A549 (cell line): Measurements from ENCODE around the gene SLC2A6. TPM values are rescaled to one million over a fixed set of nuclear protein-coding genes. Genes with fewer than 3 reads are reported as not detected.

ENCODE experiments used
- ATAC-seq, 2 experiments: fragments of 200-7000 bp in 1 of 2; fragments of >200 bp in 1 of 2; cut with Nextera tagmentation in 1 of 2; cut with Tn5 transposase in 1 of 2; 3 replicates each; pipeline versions ENCODE4 v1.8.0 to v1.9.1; 2018 to 2020; ENCODE audit warnings: mild to moderate bottlenecking in 1 of 2, moderate library complexity in 1 of 2
- CTCF ChIA-PET: fragments of 300-600 bp; sonication (Branson Sonifier 250); formaldehyde crosslinking; extraction: SDS; loops from one replicate; lab custom pipeline; 2021; ENCODE audit warnings: antibody characterized with exemption, inconsistent platforms; lab: Yijun Ruan, JAX
- POLR2A ChIA-PET: fragments of 350-600 bp; formaldehyde crosslinking; extraction: SDS; loops from one replicate; lab custom pipeline; 2021; ENCODE audit warnings: antibody characterized with exemption, inconsistent platforms; lab: Yijun Ruan, JAX
- DNase-seq, 2 experiments: peaks; one replicate each; pipeline versions ENCODE4 v3.0.0 to v3.0.0-alpha.2; 2011 to 2016; ENCODE audit warnings: low read depth in 1 of 2, low spot score in 1 of 2
- FAIRE-seq: peaks from 2 replicates; lab custom pipeline; 2011; peaks lifted over from hg19 to GRCh38; lab: Jason Lieb, UNC
- H3K27ac ChIP-seq, 2 experiments: fragments of >200 bp; sonication (Bioruptor Twin); formaldehyde crosslinking; 3 replicates each; pipeline ENCODE4 v1.5.1; 2016 to 2017
- H3K4me1 ChIP-seq: fragments of >200 bp; sonication (Bioruptor Twin); formaldehyde crosslinking; 3 replicates; pipeline ENCODE4 v1.6.1; 2016
- H3K4me2 ChIP-seq: fragments of >200 bp; sonication (Bioruptor Twin); formaldehyde crosslinking; 3 replicates; pipeline ENCODE4 v1.6.1; 2016
- H3K4me3 ChIP-seq: fragments of >200 bp; sonication (Bioruptor Twin); formaldehyde crosslinking; 3 replicates; pipeline ENCODE4 v1.5.1; 2016
- H3K9me3 ChIP-seq: fragments of >200 bp; sonication (Bioruptor Twin); formaldehyde crosslinking; 3 replicates; pipeline ENCODE4 v1.6.1; 2016
- BHLHE40 ChIP-seq: IDR thresholded peaks from 2 replicates; pipeline ENCODE4 v1.6.1; 2012; ENCODE audit warnings: low read depth, low read length, inconsistent platforms
- CBX8 ChIP-seq: fragments of 200-600 bp; sonication (generic); IDR thresholded peaks from 2 replicates; pipeline ENCODE4 v1.6.1; 2016
- EHF ChIP-seq: fragments of 250-450 bp; sonication (Bioruptor Pico); IDR thresholded peaks from 2 replicates; pipeline ENCODE4 v1.5.0; 2020; ENCODE audit warnings: mild to moderate bottlenecking
- FOSL2 ChIP-seq, 2 experiments: fragments of 450-650 bp in 1 of 2; fragments of >200 bp in 1 of 2; sonication (Bioruptor Twin) in 1 of 2; formaldehyde crosslinking; IDR thresholded peaks; 2 replicates each; pipeline versions ENCODE4 v1.5.0 to v1.6.1; 2016 to 2020; ENCODE audit warnings: mild to moderate bottlenecking in 1 of 2, moderate library complexity in 1 of 2
- FOXS1 ChIP-seq: fragments of 250-450 bp; sonication (Bioruptor Pico); IDR thresholded peaks from 2 replicates; pipeline ENCODE4 v1.5.0; 2020; ENCODE audit warnings: mild to moderate bottlenecking, moderate library complexity
- GATA3 ChIP-seq: IDR thresholded peaks from 2 replicates; pipeline ENCODE4 v1.6.1; 2012; ENCODE audit warnings: borderline replicate concordance
- HOXB13 ChIP-seq: fragments of 250-450 bp; sonication (Bioruptor Pico); IDR thresholded peaks from 2 replicates; pipeline ENCODE4 v1.5.0; 2020; ENCODE audit warnings: low read depth, mild to moderate bottlenecking, moderate library complexity
- HOXB5 ChIP-seq: fragments of 250-450 bp; sonication (Bioruptor Pico); IDR thresholded peaks from 2 replicates; pipeline ENCODE4 v1.5.0; 2020; ENCODE audit warnings: mild to moderate bottlenecking, moderate library complexity
- JUN ChIP-seq, 2 experiments: fragments of >200 bp; sonication (Bioruptor Twin); formaldehyde crosslinking; IDR thresholded peaks; 2 replicates in 1 of 2; 3 replicates in 1 of 2; pipeline ENCODE4 v1.6.1; 2016 to 2017
- KDM1A ChIP-seq: fragments of 200-600 bp; sonication (generic); IDR thresholded peaks from 2 replicates; pipeline ENCODE4 v1.6.1; 2016; ENCODE audit warnings: low read depth, mild to moderate bottlenecking
- KDM5A ChIP-seq: fragments of 200-600 bp; sonication (generic); IDR thresholded peaks from 2 replicates; pipeline ENCODE4 v1.6.1; 2016; ENCODE audit warnings: antibody characterized with exemption, mild to moderate bottlenecking
- MYC ChIP-seq: IDR thresholded peaks from 2 replicates; pipeline ENCODE4 v1.6.1; 2012; ENCODE audit warnings: mild to moderate bottlenecking, inconsistent platforms, low read length, improper control_type of control experiment, borderline replicate concordance
- NPAS2 ChIP-seq: fragments of 250-450 bp; sonication (Bioruptor Pico); IDR thresholded peaks from 2 replicates; pipeline ENCODE4 v1.8.0; 2022; ENCODE audit warnings: mild to moderate bottlenecking, moderate library complexity, borderline replicate concordance
- PHF8 ChIP-seq: fragments of 200-600 bp; sonication (generic); IDR thresholded peaks from 2 replicates; pipeline ENCODE4 v1.6.1; 2016; ENCODE audit warnings: low read depth, mild to moderate bottlenecking, antibody characterized with exemption, moderate library complexity, borderline replicate concordance
- POLR2A ChIP-seq: IDR thresholded peaks from 2 replicates; pipeline ENCODE4 v1.6.1; 2012; ENCODE audit warnings: mild to moderate bottlenecking, low read length
- RCOR1 ChIP-seq: fragments of 150-350 bp; IDR thresholded peaks from 2 replicates; pipeline ENCODE4 v1.6.1; 2014; ENCODE audit warnings: antibody characterized with exemption, low read length, low read depth
- RFX5 ChIP-seq: fragments of 450-650 bp; IDR thresholded peaks from 2 replicates; pipeline ENCODE4 v1.7.1; 2014; ENCODE audit warnings: antibody characterized with exemption, mild to moderate bottlenecking, moderate library complexity
- RNF2 ChIP-seq: fragments of 200-600 bp; sonication (generic); IDR thresholded peaks from 2 replicates; pipeline ENCODE4 v1.6.1; 2016; ENCODE audit warnings: low read depth, mild to moderate bottlenecking, antibody characterized with exemption, moderate library complexity, borderline replicate concordance
- SMC3 ChIP-seq: fragments of >200 bp; sonication (Bioruptor Twin); formaldehyde crosslinking; IDR thresholded peaks from 3 replicates; pipeline ENCODE4 v1.6.1; 2018; ENCODE audit warnings: inconsistent platforms
- TFCP2L1 ChIP-seq: fragments of 250-450 bp; sonication (Bioruptor Pico); IDR thresholded peaks from 2 replicates; pipeline ENCODE4 v1.5.0; 2021; ENCODE audit warnings: mild to moderate bottlenecking
- ZFP36 ChIP-seq: fragments of 450-650 bp; IDR thresholded peaks from 2 replicates; pipeline ENCODE4 v1.6.1; 2014; ENCODE audit warnings: borderline replicate concordance; ENCODE audit not compliant: partially characterized antibody
- WGBS: methylation state at CpG from one replicate; pipeline ENCODE4 v1.1.6; 2017; ENCODE audit errors: missing lambda C conversion rate; 5-methylcytosine and 5-hydroxymethylcytosine counted together
- polyA plus RNA-seq, 4 experiments: library from polyadenylated mRNA; depleted of rRNA in 3 of 4; stranded (reverse); fragments of >200 nt; fragmentation: RNase III in 1 of 4; extraction: RNeasy Plus Mini Kit Qiagen cat#74134 plus additional on column Dnase treatment in 1 of 4; gene quantifications; 2 replicates in 3 of 4; 3 replicates in 1 of 4; pipeline ENCODE4 v1.2.3, GENCODE V29; 2011 to 2017
- TF ChIP-seq, protein P1 (sequence below): IDR thresholded peaks from 2 replicates; pipeline ENCODE4 v1.6.1; 2012; ENCODE audit warnings: low read depth, borderline replicate concordance
- TF ChIP-seq, protein P2 (sequence below): fragments of 250-450 bp; sonication (Bioruptor Pico); IDR thresholded peaks from 2 replicates; pipeline ENCODE4 v1.5.0; 2020; ENCODE audit warnings: low read depth, mild to moderate bottlenecking, moderate library complexity
- TF ChIP-seq, protein P3 (sequence below): IDR thresholded peaks from 2 replicates; pipeline ENCODE4 v1.6.1; 2012
- TF ChIP-seq, protein P4 (sequence below): fragments of 450-650 bp; IDR thresholded peaks from 2 replicates; pipeline ENCODE4 v1.6.1; 2014; ENCODE audit warnings: antibody characterized with exemption

Gene SLC2A6
- polyA plus RNA-seq, 2 of the 4 experiments (the other 2 are of a cell fraction): 3.7 to 20.5 TPM

DNA sequence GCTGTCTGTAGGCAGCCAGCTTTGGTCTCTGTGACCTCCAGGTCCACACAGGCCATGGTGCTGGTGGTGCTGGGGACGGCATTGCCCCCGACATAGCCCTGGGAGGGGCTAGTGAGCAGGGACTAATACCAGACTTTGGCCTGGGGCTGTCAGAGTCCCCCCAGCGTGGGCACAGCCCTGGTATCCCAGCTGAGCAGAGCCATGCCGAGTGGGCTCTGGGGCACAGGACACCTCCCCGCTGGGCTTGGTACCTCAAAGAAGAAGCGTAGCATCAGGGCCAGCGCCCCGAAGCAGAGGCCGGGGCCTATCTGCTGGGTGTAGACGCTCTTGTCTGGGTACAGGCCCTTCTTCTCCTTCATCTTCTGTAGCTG, 36.3 kb upstream of the SLC2A6 start:
- POLR2A ChIA-PET: no interaction called here
- no peak overlapping the region for H3K4me2 ChIP-seq
- ATAC-seq (no peak), FAIRE-seq (no peak), DNase-seq (no peak)
- H3K9me3 ChIP-seq: no peaks in the 10 kb centered on the region
- no peak for TF ChIP-seq GATA3
- TF ChIP-seq, protein P1, sequence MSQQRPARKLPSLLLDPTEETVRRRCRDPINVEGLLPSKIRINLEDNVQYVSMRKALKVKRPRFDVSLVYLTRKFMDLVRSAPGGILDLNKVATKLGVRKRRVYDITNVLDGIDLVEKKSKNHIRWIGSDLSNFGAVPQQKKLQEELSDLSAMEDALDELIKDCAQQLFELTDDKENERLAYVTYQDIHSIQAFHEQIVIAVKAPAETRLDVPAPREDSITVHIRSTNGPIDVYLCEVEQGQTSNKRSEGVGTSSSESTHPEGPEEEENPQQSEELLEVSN: no peak
- no peak for TF ChIP-seq BHLHE40
- TF ChIP-seq ZFP36: no peak
- TF ChIP-seq RCOR1: no peak
- no peak for TF ChIP-seq MYC
- no peak overlapping the region for H3K27ac ChIP-seq
- H3K4me1 ChIP-seq: no peaks in the 10 kb centered on the region
- CTCF ChIA-PET: no interaction called here
- H3K4me3 ChIP-seq: no peak overlapping the region
- 89% methylated on average over 5 of the region's 10 CpGs for WGBS

DNA sequence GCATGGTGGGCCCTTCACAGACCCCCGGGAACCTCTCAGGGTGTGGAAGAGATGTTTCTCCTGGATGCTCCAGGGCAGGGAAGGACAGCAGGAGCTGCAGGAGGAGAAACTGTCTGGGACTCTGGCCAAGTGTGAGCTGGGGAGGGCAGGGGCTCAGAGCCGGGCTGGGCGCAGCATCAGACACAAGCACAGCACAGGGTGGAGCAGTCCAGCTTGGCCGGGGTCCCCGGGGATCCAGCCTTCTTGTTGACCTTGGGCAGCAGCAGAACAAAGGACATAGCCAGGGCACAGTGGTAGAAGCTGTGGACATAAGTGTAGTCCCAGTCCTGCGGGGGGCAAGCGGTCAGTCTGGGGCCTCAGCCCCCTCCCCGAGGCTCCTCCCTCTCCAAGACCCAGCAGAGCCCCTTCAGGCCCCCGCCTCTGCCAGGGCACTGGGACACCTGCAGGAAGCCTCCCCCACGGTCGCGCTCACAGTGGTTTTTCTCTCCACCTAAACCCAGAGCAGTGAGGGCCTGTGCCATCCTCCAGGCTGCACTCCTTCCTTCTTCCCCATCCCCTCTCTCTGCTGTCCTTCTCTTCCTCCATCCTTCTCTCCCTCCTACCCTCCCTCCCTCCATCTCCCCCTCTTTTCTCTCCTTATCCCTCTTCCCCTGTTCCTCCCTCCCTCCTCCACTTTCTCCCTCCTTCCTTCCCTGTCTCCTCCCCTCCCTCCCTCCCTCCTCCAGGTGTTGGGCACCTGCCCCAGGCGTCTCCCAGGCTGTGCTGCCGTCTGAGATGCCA, 35.8 kb upstream of the SLC2A6 start:
- no peak for DNase-seq
- Histone ChIP-seq H3K9me3 (no peaks in the 10 kb centered on the region), H3K4me3 (no peak overlapping the region), H3K4me1 (peaks cover 5% of the 10 kb centered on the region), H3K27ac (no peak overlapping the region), H3K4me2 (no peak overlapping the region)
- CTCF ChIA-PET: no interaction called here
- no peak for TF ChIP-seq KDM5A
- no peak for TF ChIP-seq JUN (IDR thresholded peaks at IDR 0.05)
- TF ChIP-seq MYC: no peak
- no peak for TF ChIP-seq KDM1A
- TF ChIP-seq, protein P2, sequence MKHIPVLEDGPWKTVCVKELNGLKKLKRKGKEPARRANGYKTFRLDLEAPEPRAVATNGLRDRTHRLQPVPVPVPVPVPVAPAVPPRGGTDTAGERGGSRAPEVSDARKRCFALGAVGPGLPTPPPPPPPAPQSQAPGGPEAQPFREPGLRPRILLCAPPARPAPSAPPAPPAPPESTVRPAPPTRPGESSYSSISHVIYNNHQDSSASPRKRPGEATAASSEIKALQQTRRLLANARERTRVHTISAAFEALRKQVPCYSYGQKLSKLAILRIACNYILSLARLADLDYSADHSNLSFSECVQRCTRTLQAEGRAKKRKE (CRISPR knock-in tag): no peak
- TF ChIP-seq SMC3: no peak
- TF ChIP-seq, protein P3, sequence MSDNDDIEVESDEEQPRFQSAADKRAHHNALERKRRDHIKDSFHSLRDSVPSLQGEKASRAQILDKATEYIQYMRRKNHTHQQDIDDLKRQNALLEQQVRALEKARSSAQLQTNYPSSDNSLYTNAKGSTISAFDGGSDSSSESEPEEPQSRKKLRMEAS: no peak
- TF ChIP-seq GATA3: no peak
- no peak for TF ChIP-seq HOXB5 (CRISPR knock-in tag)
- TF ChIP-seq PHF8: no peak
- no peak for TF ChIP-seq FOXS1 (CRISPR knock-in tag)
- TF ChIP-seq CBX8: no peak
- no peak for TF ChIP-seq POLR2A
- WGBS: 55% methylated on average over 11 of the region's 14 CpGs
- FAIRE-seq: no peak
- ATAC-seq: no peak
- POLR2A ChIA-PET: no interaction called here

DNA sequence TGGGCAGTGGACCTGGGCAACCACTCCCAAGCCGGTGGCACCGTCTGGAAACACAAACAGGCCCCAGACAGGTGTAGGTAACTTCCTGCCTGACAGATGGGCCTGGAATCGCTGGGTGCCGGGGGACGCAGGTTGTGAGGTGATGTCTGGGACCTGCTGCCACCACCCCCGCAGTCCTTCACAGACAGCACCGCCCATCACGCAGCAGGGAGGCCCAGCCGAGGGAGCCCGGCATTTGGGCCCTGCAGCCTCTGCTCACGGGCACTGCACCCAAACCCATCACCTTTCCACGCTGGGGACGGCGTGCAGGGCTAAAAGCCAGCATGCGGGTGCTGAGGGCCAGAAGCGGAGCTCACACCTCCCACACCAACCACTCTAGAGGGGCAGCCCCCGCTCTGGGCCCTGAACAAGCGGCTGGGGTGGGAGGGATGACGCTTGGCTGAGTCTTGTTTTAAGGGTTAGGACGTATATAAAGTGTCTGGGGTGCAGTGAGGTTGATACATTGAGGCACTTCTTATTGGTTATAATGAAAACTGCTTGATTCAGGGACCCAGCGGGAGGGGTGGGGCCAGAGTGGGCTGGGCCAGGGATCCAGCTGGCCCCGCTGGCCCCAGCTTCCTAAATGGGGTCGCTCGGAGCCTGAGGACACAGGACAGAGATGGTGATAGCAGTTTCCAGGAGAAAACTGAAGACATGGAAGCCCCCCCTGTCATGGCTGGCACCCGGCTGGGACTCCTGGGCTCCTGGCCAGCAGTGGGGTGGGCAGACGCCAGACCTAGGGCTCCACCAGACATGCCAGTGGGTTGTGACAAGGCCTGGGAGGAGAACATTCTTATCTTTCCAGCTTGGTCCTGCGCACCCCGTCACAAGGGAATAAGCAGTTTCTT, 34.6 kb upstream of the SLC2A6 start:
- no peak for FAIRE-seq
- no peak overlapping the region for H3K4me2 ChIP-seq
- DNase-seq: no peak
- ChIA-PET POLR2A (no interaction called here), CTCF (no interaction called here)
- no peaks in the 10 kb centered on the region for H3K9me3 ChIP-seq
- WGBS: 77% methylated on average over 23 of the region's 28 CpGs
- no peak for ATAC-seq
- no peak overlapping the region for H3K4me3 ChIP-seq
- H3K4me1 ChIP-seq: peaks cover 13% of the 10 kb centered on the region
- no peak overlapping the region for H3K27ac ChIP-seq
- TF ChIP-seq, protein P4, sequence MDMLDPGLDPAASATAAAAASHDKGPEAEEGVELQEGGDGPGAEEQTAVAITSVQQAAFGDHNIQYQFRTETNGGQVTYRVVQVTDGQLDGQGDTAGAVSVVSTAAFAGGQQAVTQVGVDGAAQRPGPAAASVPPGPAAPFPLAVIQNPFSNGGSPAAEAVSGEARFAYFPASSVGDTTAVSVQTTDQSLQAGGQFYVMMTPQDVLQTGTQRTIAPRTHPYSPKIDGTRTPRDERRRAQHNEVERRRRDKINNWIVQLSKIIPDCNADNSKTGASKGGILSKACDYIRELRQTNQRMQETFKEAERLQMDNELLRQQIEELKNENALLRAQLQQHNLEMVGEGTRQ: no peak
- no peak for TF ChIP-seq RNF2
- TF ChIP-seq, protein P1: no peak
- no peak for TF ChIP-seq KDM1A
- no peak for TF ChIP-seq NPAS2 (CRISPR knock-in tag)
- no peak for TF ChIP-seq CBX8
- TF ChIP-seq GATA3: no peak
- no peak for TF ChIP-seq HOXB13
- no peak for TF ChIP-seq MYC
- TF ChIP-seq EHF (CRISPR knock-in tag): no peak
- TF ChIP-seq, protein P2 (CRISPR knock-in tag): no peak
- TF ChIP-seq PHF8: no peak
- no peak for TF ChIP-seq RFX5
- TF ChIP-seq TFCP2L1 (CRISPR knock-in tag): no peak
- TF ChIP-seq FOSL2 (IDR thresholded peaks at IDR 0.05): no peak
- TF ChIP-seq FOSL2 (CRISPR knock-in tag; IDR thresholded peaks at IDR 0.05): no peak
- TF ChIP-seq RCOR1: no peak
